ENCODE measurements around the gene FAM89A. TPM values are rescaled to one million over a fixed set of nuclear protein-coding genes. Genes with fewer than 3 reads are reported as not detected.

Gene FAM89A
- total and polyA plus RNA-seq, 2 donors (not counting 3 experiments of a cell fraction or from before 2014, with no cell fraction given), result 21.0 to 24.0 TPM

DNA sequence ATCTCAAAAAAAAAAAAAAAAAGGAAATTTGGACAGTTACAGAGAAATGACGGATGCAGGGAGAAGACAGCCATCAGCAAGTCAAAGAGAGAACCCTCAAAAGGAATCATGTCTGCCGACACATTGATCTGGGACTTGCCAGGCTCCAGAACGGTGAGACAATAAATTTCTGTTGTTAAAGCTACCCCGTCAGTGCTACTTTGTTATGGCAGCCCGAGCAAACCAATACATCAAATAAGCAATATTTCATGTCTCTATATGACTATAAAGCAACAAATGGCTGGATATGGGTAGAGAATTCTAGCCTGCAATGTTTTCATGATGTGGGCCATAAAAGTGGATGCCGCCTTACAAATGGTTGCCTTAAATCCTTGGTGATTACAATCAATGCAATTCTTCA lies 23.3 kb upstream of the FAM89A start:
- DNase-seq (ENCODE audit: low read depth, low spot score) (no peak), FAIRE-seq (no peak)
- ChIA-PET POLR2A (no interaction called here), CTCF (no interaction called here)
- Histone ChIP-seq H3K9ac (replicated peaks; ENCODE audit: extremely low read depth, insufficient read depth, low read length) (no peak overlapping the region), H3K27me3 (ENCODE audit: control insufficient read depth in 2 of 2, insufficient read depth in 2 of 2, low read length in 2 of 2) (peaks cover 4% of the 10 kb centered on the region in 2 experiments), H3K9me3 (replicated peaks; ENCODE audit: control insufficient read depth, insufficient read depth, low read length) (no peaks in the 10 kb centered on the region), H4K20me1 (replicated peaks; ENCODE audit: control insufficient read depth, extremely low read depth, insufficient read depth, low read length) (no peaks in the 10 kb centered on the region), H3K4me3 (replicated peaks in 1 of 3; ENCODE audit: insufficient read depth in 1 of 3, low read depth in 1 of 3, low read length in 3 of 3) (no peak overlapping the region), H3K79me2 (ENCODE audit: control insufficient read depth, insufficient read depth, low read length) (no peaks in the 10 kb centered on the region), H3K36me3 (ENCODE audit: control insufficient read depth in 2 of 2, extremely low read depth in 1 of 2, insufficient read depth in 2 of 2, low read length in 2 of 2) (no peaks in the 10 kb centered on the region), H3K27ac (ENCODE audit: insufficient read depth, low read depth, low read length) (no peak overlapping the region), H2AFZ (ENCODE audit: low read depth, low read length) (no peak overlapping the region), H3K4me1 (ENCODE audit: control insufficient read depth, extremely low read depth, insufficient read depth, low read length) (peaks cover 8% of the 10 kb centered on the region), H3K9me1 (replicated peaks; ENCODE audit: control insufficient read depth, extremely low read depth, insufficient read depth, low read length) (no peaks in the 10 kb centered on the region), H3K4me2 (ENCODE audit: insufficient read depth, low read length) (no peak overlapping the region)
- intact Hi-C loops (cut with micrococcal nuclease), result no loop called here
- TF ChIP-seq GATA2 (IDR thresholded peaks at IDR 0.05; ENCODE audit: insufficient read depth, insufficient read length, low read depth, low read length), result no peak
- TF ChIP-seq POLR2A (IDR thresholded peaks at IDR 0.05; ENCODE audit: low read depth, low read length), result no peak
- TF ChIP-seq, protein P1, sequence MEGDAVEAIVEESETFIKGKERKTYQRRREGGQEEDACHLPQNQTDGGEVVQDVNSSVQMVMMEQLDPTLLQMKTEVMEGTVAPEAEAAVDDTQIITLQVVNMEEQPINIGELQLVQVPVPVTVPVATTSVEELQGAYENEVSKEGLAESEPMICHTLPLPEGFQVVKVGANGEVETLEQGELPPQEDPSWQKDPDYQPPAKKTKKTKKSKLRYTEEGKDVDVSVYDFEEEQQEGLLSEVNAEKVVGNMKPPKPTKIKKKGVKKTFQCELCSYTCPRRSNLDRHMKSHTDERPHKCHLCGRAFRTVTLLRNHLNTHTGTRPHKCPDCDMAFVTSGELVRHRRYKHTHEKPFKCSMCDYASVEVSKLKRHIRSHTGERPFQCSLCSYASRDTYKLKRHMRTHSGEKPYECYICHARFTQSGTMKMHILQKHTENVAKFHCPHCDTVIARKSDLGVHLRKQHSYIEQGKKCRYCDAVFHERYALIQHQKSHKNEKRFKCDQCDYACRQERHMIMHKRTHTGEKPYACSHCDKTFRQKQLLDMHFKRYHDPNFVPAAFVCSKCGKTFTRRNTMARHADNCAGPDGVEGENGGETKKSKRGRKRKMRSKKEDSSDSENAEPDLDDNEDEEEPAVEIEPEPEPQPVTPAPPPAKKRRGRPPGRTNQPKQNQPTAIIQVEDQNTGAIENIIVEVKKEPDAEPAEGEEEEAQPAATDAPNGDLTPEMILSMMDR (IDR thresholded peaks at IDR 0.05; ENCODE audit: extremely low read depth in 1 of 2, insufficient read depth in 1 of 2, low read depth in 1 of 2, low read length in 2 of 2), result no peak
- no peak for TF ChIP-seq FOS (IDR thresholded peaks at IDR 0.05; ENCODE audit: borderline replicate concordance, insufficient read depth, low read length)
- dilution Hi-C loops (cut with MboI; ENCODE audit: extremely low pct_ligation_motif_present, low sequenced_read_pairs), result no loop called here
- no TSS peak for BruUV-seq (replicated peaks)

DNA sequence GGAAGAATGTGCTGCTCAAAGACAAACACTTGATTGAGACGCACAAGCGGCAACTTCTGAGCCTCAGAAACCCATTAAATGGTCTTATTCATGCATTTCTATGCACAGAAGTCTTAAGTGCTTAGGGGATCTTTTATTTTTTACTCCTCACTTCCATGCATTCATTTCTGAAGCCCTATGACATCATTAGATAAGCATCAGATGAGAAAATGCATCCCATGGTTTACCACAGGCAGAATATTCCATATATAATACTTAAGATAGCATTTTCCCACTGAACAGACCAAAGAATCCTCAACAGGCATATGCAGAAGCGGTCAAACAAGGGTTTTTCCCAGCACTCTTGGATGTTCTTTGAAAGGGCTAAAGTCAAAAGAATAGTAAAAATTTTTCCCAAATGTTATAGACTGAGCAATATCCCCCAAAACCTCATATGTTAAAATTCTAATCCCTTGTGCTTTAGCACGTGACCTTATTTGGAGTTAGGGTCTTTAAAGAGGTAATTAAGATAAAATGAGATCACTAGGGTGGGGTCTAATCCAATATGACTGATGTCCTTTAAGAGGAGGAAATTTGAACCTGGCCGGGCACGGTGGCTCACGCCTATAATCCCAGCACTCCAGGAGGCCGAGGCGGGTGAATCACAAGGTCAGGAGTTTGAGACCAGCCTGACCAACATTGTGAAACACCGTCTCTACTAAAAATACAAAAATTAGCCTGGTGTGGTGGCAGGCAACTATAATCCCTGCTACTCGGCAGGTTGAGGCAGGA lies 22.6 kb upstream of the FAM89A start:
- Histone ChIP-seq H3K9me1 (replicated peaks; ENCODE audit: control insufficient read depth, extremely low read depth, insufficient read depth, low read length) (no peaks in the 10 kb centered on the region), H3K36me3 (ENCODE audit: control insufficient read depth in 2 of 2, extremely low read depth in 1 of 2, insufficient read depth in 2 of 2, low read length in 2 of 2) (no peaks in the 10 kb centered on the region), H3K27ac (ENCODE audit: insufficient read depth, low read depth, low read length) (no peak overlapping the region), H3K4me1 (ENCODE audit: control insufficient read depth, extremely low read depth, insufficient read depth, low read length) (peaks cover 8% of the 10 kb centered on the region), H4K20me1 (replicated peaks; ENCODE audit: control insufficient read depth, extremely low read depth, insufficient read depth, low read length) (no peaks in the 10 kb centered on the region), H3K27me3 (ENCODE audit: control insufficient read depth in 2 of 2, insufficient read depth in 2 of 2, low read length in 2 of 2) (peaks cover 4% of the 10 kb centered on the region in 2 experiments), H3K4me2 (ENCODE audit: insufficient read depth, low read length) (no peak overlapping the region), H3K4me3 (replicated peaks in 1 of 3; ENCODE audit: insufficient read depth in 1 of 3, low read depth in 1 of 3, low read length in 3 of 3) (no peak overlapping the region), H3K9me3 (replicated peaks; ENCODE audit: control insufficient read depth, insufficient read depth, low read length) (no peaks in the 10 kb centered on the region), H2AFZ (ENCODE audit: low read depth, low read length) (no peak overlapping the region), H3K79me2 (ENCODE audit: control insufficient read depth, insufficient read depth, low read length) (no peaks in the 10 kb centered on the region), H3K9ac (replicated peaks; ENCODE audit: extremely low read depth, insufficient read depth, low read length) (no peak overlapping the region)
- intact Hi-C loops (cut with micrococcal nuclease) (no loop called here), dilution Hi-C loops (cut with MboI; ENCODE audit: extremely low pct_ligation_motif_present, low sequenced_read_pairs) (no loop called here)
- DNase-seq (ENCODE audit: low read depth, low spot score) (no peak), FAIRE-seq (peak; percentile 24)
- peak; percentile 20 for TF ChIP-seq JUN (IDR thresholded peaks at IDR 0.05; ENCODE audit: borderline replicate concordance, insufficient read depth, insufficient read length, low read depth)
- no peak for TF ChIP-seq MYC (IDR thresholded peaks at IDR 0.05; ENCODE audit: low read depth, low read length)
- CTCF ChIA-PET, result no interaction called here
- BruUV-seq (replicated peaks), result no TSS peak
- POLR2A ChIA-PET, result interaction anchor here (0.6 kb wide), 1 partner anchor 8 kb away, joined by 5 read pairs; no protein-coding TSS in a partner anchor

Measured in endothelial cell of umbilical vein (primary cell).